PC-3 (cell line): ENCODE results near the gene TOMM7. TPM values are rescaled to one million over a fixed set of nuclear protein-coding genes. Genes with fewer than 3 reads are reported as not detected.

Source experiments
- ATAC-seq: fragments of 200-7000 bp; cut with Tn5 transposase; 2 replicates; pipeline ENCODE4 v1.9.1; 2020; ENCODE audit warnings: mild to moderate bottlenecking, moderate library complexity
- BruUV-seq: library from RNA; stranded (reverse); fragments of 400-500 nt; replicated peaks from 2 replicates; lab custom pipeline; 2021; lab: Mats Ljungman, UMichigan
- CTCF ChIA-PET: fragments of 300-600 bp; sonication (Branson Sonifier 250); formaldehyde crosslinking; loops from one replicate; lab custom pipeline; 2022; ENCODE audit warnings: antibody characterized with exemption; lab: Charles Lee
- POLR2A ChIA-PET: fragments of 300-600 bp; sonication (Branson Sonifier 250); formaldehyde crosslinking; loops from one replicate; lab custom pipeline; 2022; ENCODE audit warnings: antibody characterized with exemption; ENCODE audit not compliant: unreplicated experiment; lab: Charles Lee
- DNase-seq: peaks from one replicate; pipeline ENCODE4 v3.0.0-alpha.2; 2015
- H2AFZ ChIP-seq: fragments of 300-600 bp; sonication (generic); 2 replicates; pipeline ENCODE4 v1.6.0; 2016; ENCODE audit warnings: antibody characterized with exemption, low read length
- H3F3A ChIP-seq: fragments of 300-600 bp; sonication (generic); one replicate; pipeline ENCODE4 v1.6.0; 2017; ENCODE audit warnings: antibody characterized with exemption, low read length, control low read depth, mild to moderate bottlenecking; ENCODE audit not compliant: unreplicated experiment
- H3K27ac ChIP-seq: fragments of 300-600 bp; sonication (generic); 2 replicates; pipeline ENCODE4 v1.5.1; 2016; ENCODE audit warnings: mild to moderate bottlenecking, low read length
- H3K27me3 ChIP-seq: fragments of 300-600 bp; sonication (generic); 2 replicates; pipeline ENCODE4 v1.6.1; 2016; ENCODE audit warnings: low read length, mixed read lengths
- H3K36me3 ChIP-seq: fragments of 300-600 bp; sonication (generic); 2 replicates; pipeline ENCODE4 v1.6.1; 2016; ENCODE audit warnings: low read depth, mixed run types, low read length, mixed read lengths
- H3K4me1 ChIP-seq: fragments of 300-600 bp; sonication (generic); 2 replicates; pipeline ENCODE4 v1.5.1; 2016; ENCODE audit warnings: low read length; ENCODE audit not compliant: insufficient read depth
- H3K4me2 ChIP-seq: fragments of 300-600 bp; sonication (generic); 2 replicates; pipeline ENCODE4 v1.6.0; 2016; ENCODE audit warnings: low read length
- H3K4me3 ChIP-seq: fragments of 300-600 bp; sonication (generic); 2 replicates; pipeline ENCODE4 v1.5.1; 2016; ENCODE audit warnings: mild to moderate bottlenecking, low read length, mixed read lengths
- H3K79me2 ChIP-seq: fragments of 300-600 bp; sonication (generic); 2 replicates; pipeline ENCODE4 v1.6.1; 2017; ENCODE audit warnings: low read length, mixed read lengths
- H3K9ac ChIP-seq: fragments of 300-600 bp; sonication (generic); 2 replicates; pipeline ENCODE4 v1.6.0; 2016; ENCODE audit warnings: mild to moderate bottlenecking, low read length
- H3K9me2 ChIP-seq: fragments of 300-600 bp; sonication (generic); replicated peaks from 2 replicates; pipeline ENCODE4 v1.6.1; 2016; ENCODE audit warnings: mixed run types, low read length, mixed read lengths
- H3K9me3 ChIP-seq: fragments of 300-600 bp; sonication (generic); 2 replicates; pipeline ENCODE4 v1.6.1; 2016; ENCODE audit warnings: low read length, mixed read lengths
- H4K20me1 ChIP-seq: fragments of 300-600 bp; sonication (generic); 2 replicates; pipeline ENCODE4 v1.6.1; 2016; ENCODE audit warnings: low read length, mixed read lengths
- CTCF ChIP-seq: fragments of 300-600 bp; sonication (generic); conservative IDR thresholded peaks from 2 replicates; pipeline ENCODE4 v1.5.1; 2017; ENCODE audit warnings: antibody characterized with exemption, low read depth, mild to moderate bottlenecking, low read length
- EZH2 ChIP-seq: fragments of 300-600 bp; sonication (generic); IDR thresholded peaks from one replicate; pipeline ENCODE4 v1.6.1; 2017; ENCODE audit warnings: antibody characterized with exemption, mild to moderate bottlenecking, low read length; ENCODE audit not compliant: unreplicated experiment
- EZH2phosphoT487 ChIP-seq: fragments of 300-600 bp; sonication (generic); IDR thresholded peaks from 2 replicates; pipeline ENCODE4 v1.6.1; 2018; ENCODE audit warnings: mild to moderate bottlenecking, antibody characterized with exemption, low read length, borderline replicate concordance
- intact Hi-C: fragments of 100-400 bp; cut with micrococcal nuclease; formaldehyde crosslinking; loops from 2 replicates; pipeline ENCODE4 v1.9.0; 2023
- total RNA-seq: library from RNA; depleted of rRNA; stranded (reverse); fragments of >200 nt; gene quantifications from 2 replicates; pipeline ENCODE4 v1.2.3, GENCODE V29; 2014

The TOMM7 gene
- total RNA-seq, 1 experiment from 2014 or later = 151 TPM

GRCh38 chr7:22858274-22858639 lies 35.6 kb upstream of the TOMM7 start:
- H3K4me3 ChIP-seq = 0 out of 2 replicates have a peak overlapping the region, but pooled peaks have one; percentile 5
- no peaks in the 10 kb centered on the region for H4K20me1 ChIP-seq
- BruUV-seq = no TSS peak
- H3K9ac ChIP-seq = no peak overlapping the region
- peak overlapping the region; percentile 95 for H3K27ac ChIP-seq
- ChIA-PET CTCF (no interaction called here), POLR2A (no interaction called here)
- peaks cover 25% of the 10 kb centered on the region for H3K36me3 ChIP-seq
- H3K4me1 ChIP-seq = peaks cover 47% of the 10 kb centered on the region
- TF ChIP-seq EZH2phosphoT487 = no peak
- TF ChIP-seq CTCF = no peak
- no peak for TF ChIP-seq EZH2
- intact Hi-C loops = loop anchor here (10.0 kb wide), 1 partner anchor 293 kb away; no protein-coding TSS in a partner anchor
- no peak for DNase-seq
- peak overlapping the region; percentile 67 for H3K4me2 ChIP-seq
- no peaks in the 10 kb centered on the region for H3K27me3 ChIP-seq
- H3K9me3 ChIP-seq = no peaks in the 10 kb centered on the region
- H3K9me2 ChIP-seq = no peaks in the 10 kb centered on the region
- H3F3A ChIP-seq = peaks cover 4% of the 10 kb centered on the region
- ATAC-seq = no peak
- peaks cover 26% of the 10 kb centered on the region for H3K79me2 ChIP-seq
- no peak overlapping the region for H2AFZ ChIP-seq

- Histone ChIP-seq H3K27me3 (no peaks in the 10 kb centered on the region), H3K79me2 (peaks cover 26% of the 10 kb centered on the region), H3K4me1 (peaks cover 47% of the 10 kb centered on the region), H3K9me2 (no peaks in the 10 kb centered on the region), H3K9ac (peak overlapping the region; percentile 43), H2AFZ (no peak overlapping the region), H3K4me2 (peak overlapping the region; percentile 87), H3K4me3 (peak overlapping the region; percentile 87), H4K20me1 (no peaks in the 10 kb centered on the region), H3K36me3 (peaks cover 21% of the 10 kb centered on the region), H3K27ac (peak overlapping the region; percentile 79), H3K9me3 (no peaks in the 10 kb centered on the region), H3F3A (peaks cover 4% of the 10 kb centered on the region)
- ATAC-seq (no peak), DNase-seq (no peak)
- ChIA-PET CTCF (interaction anchor here (0.6 to 0.8 kb wide), 3 partner anchors 11 to 278 kb away, joined by 3 to 10 read pairs (median 3); no protein-coding TSS in a partner anchor), POLR2A (no interaction called here)
- intact Hi-C loops = loop anchor here (10.0 kb wide), 1 partner anchor 292 kb away; no protein-coding TSS in a partner anchor
- no TSS peak for BruUV-seq
- TF ChIP-seq CTCF (no peak), EZH2phosphoT487 (no peak), EZH2 (no peak)
Observed at GRCh38 chr7:22856416-22856815, 33.8 kb upstream of the TOMM7 start.

- BruUV-seq = TSS peak; percentile 47
- intact Hi-C loops = loop anchor here (10.0 kb wide), 1 partner anchor 290 kb away; no protein-coding TSS in a partner anchor
- no peaks in the 10 kb centered on the region for H3K27me3 ChIP-seq
- H3K4me3 ChIP-seq = peak overlapping the region; percentile 87
- H4K20me1 ChIP-seq = no peaks in the 10 kb centered on the region
- no peaks in the 10 kb centered on the region for H3K9me2 ChIP-seq
- TF ChIP-seq EZH2 = no peak
- no peak for TF ChIP-seq CTCF
- no peak for TF ChIP-seq EZH2phosphoT487
- ATAC-seq (peak; percentile 0; the same call in 1 of the 2 replicates), DNase-seq (no peak)
- peaks cover 44% of the 10 kb centered on the region for H3K4me1 ChIP-seq
- peak overlapping the region; percentile 79 for H3K27ac ChIP-seq
- peak overlapping the region; percentile 56 for H2AFZ ChIP-seq
- H3K9ac ChIP-seq = peak overlapping the region; percentile 99
- H3F3A ChIP-seq = peaks cover 4% of the 10 kb centered on the region
- H3K4me2 ChIP-seq = peak overlapping the region; percentile 87
- peaks cover 26% of the 10 kb centered on the region for H3K79me2 ChIP-seq
- CTCF ChIA-PET = no interaction called here
- peaks cover 10% of the 10 kb centered on the region; the same call in 1 of the 2 replicates for H3K36me3 ChIP-seq
- POLR2A ChIA-PET = no interaction called here
- H3K9me3 ChIP-seq = no peaks in the 10 kb centered on the region
Observed at GRCh38 chr7:22855049-22855392, 32.4 kb upstream of the TOMM7 start.
